DMS79 treated with DMSO at 0.1 percent for 48 hours (cell line): ENCODE measurements around the gene CLEC3B.
"Not testable (repeated sequence)": the region's sequence is repeated elsewhere in the genome, so short reads cannot be mapped to it uniquely, and the experiment has no call there.

Experiments used
- DNase-seq: peaks from one replicate; lab custom pipeline; 2025; lab: John Stamatoyannopoulos, UW

CLEC3B gene

GRCh38 chr3:45066109-45066801 lies 40.2 kb downstream of the CLEC3B start:
- no peak for DNase-seq

GRCh38 chr3:45067486-45067885 lies 41.4 kb downstream of the CLEC3B start:
- no peak for DNase-seq

GRCh38 chr3:45067941-45068340 lies 41.8 kb downstream of the CLEC3B start:
- no peak for DNase-seq

- no peak for DNase-seq
These were observed 45.0 kb downstream of the CLEC3B start for GRCh38 chr3:45071075-45071474.

GRCh38 chr3:45075821-45076625 lies 49.9 kb downstream of the CLEC3B start:
- DNase-seq: no peak

GRCh38 chr3:45078256-45078655 lies 52.2 kb downstream of the CLEC3B start:
- not testable (repeated sequence) for DNase-seq

- DNase-seq: no peak
These were observed 52.9 kb downstream of the CLEC3B start for GRCh38 chr3:45078910-45079522.

- DNase-seq: no peak
These were observed 53.6 kb downstream of the CLEC3B start for GRCh38 chr3:45079715-45080114.

GRCh38 chr3:45080824-45081223 lies 54.7 kb downstream of the CLEC3B start:
- no peak for DNase-seq

GRCh38 chr3:45081506-45082141 lies 55.5 kb downstream of the CLEC3B start:
- no peak for DNase-seq

- no peak for DNase-seq
These were observed 56.0 kb downstream of the CLEC3B start for GRCh38 chr3:45082142-45082538.

GRCh38 chr3:45083023-45083422 lies 56.9 kb downstream of the CLEC3B start:
- DNase-seq: no peak

- DNase-seq: no peak
These were observed 58.3 kb downstream of the CLEC3B start for GRCh38 chr3:45084361-45084760.

- no peak for DNase-seq
These were observed 59.0 kb downstream of the CLEC3B start for GRCh38 chr3:45084820-45085816.
